PC-9 (cell line): ENCODE results near the gene P2RX5. TPM values are rescaled to one million over a fixed set of nuclear protein-coding genes. Genes with fewer than 3 reads are reported as not detected.

ENCODE experiments used
- BruUV-seq: library from RNA; stranded (reverse); fragments of 400-500 nt; replicated peaks from 2 replicates; lab custom pipeline; 2021; lab: Mats Ljungman, UMichigan
- CTCF ChIA-PET: fragments of 300-600 bp; sonication (Branson Sonifier 250); formaldehyde crosslinking; loops from one replicate; lab custom pipeline; 2022; ENCODE audit warnings: antibody characterized with exemption; lab: Charles Lee
- POLR2A ChIA-PET: fragments of 300-600 bp; sonication (Branson Sonifier 250); formaldehyde crosslinking; loops from one replicate; lab custom pipeline; 2022; ENCODE audit warnings: antibody characterized with exemption; ENCODE audit not compliant: unreplicated experiment; lab: Charles Lee
- DNase-seq, 2 experiments: peaks; one replicate each; pipeline versions ENCODE4 v3.0.0 to v3.0.0-alpha.2; 2015 to 2022; ENCODE audit warnings: mixed read lengths in 1 of 2
- H2AFZ ChIP-seq: fragments of 200-600 bp; sonication (generic); 2 replicates; pipeline ENCODE4 v1.8.1; 2017; ENCODE audit warnings: antibody characterized with exemption
- H3F3A ChIP-seq: fragments of 200-600 bp; sonication (generic); 2 replicates; pipeline ENCODE4 v1.8.1; 2017; ENCODE audit warnings: antibody characterized with exemption, mild to moderate bottlenecking, low read depth; ENCODE audit not compliant: insufficient read depth
- H3K27ac ChIP-seq: fragments of 200-600 bp; sonication (generic); 2 replicates; pipeline ENCODE4 v1.6.1; 2016; ENCODE audit warnings: mixed run types
- H3K27me3 ChIP-seq: fragments of 200-600 bp; sonication (generic); 2 replicates; pipeline ENCODE4 v1.6.1; 2016; ENCODE audit warnings: low read depth, mixed run types; ENCODE audit not compliant: insufficient read depth
- H3K36me3 ChIP-seq: fragments of 200-600 bp; sonication (generic); 2 replicates; pipeline ENCODE4 v1.6.1; 2016; ENCODE audit warnings: low read depth, mixed run types
- H3K4me1 ChIP-seq: fragments of 200-600 bp; sonication (generic); replicated peaks from 2 replicates; pipeline ENCODE4 v1.6.1; 2016; ENCODE audit warnings: mixed run types; ENCODE audit not compliant: insufficient read depth
- H3K4me2 ChIP-seq: fragments of 200-600 bp; sonication (generic); 2 replicates; pipeline ENCODE4 v1.6.1; 2017; ENCODE audit warnings: mixed run types
- H3K4me3 ChIP-seq: fragments of 200-600 bp; sonication (generic); 2 replicates; pipeline ENCODE4 v1.6.1; 2016; ENCODE audit warnings: mixed run types
- H3K79me2 ChIP-seq: fragments of 200-600 bp; sonication (generic); 2 replicates; pipeline ENCODE4 v1.6.1; 2017; ENCODE audit warnings: low read depth, mixed run types
- H3K9me2 ChIP-seq: fragments of 200-600 bp; sonication (generic); 2 replicates; pipeline ENCODE4 v1.8.1; 2017; ENCODE audit warnings: mild to moderate bottlenecking; ENCODE audit not compliant: insufficient read depth
- H3K9me3 ChIP-seq: fragments of 200-600 bp; sonication (generic); 2 replicates; pipeline ENCODE4 v1.8.1; 2016; ENCODE audit warnings: low read depth; ENCODE audit not compliant: insufficient read depth
- H4K20me1 ChIP-seq: fragments of 200-600 bp; sonication (generic); 2 replicates; pipeline ENCODE4 v1.8.1; 2017; ENCODE audit not compliant: insufficient read depth
- EZH2 ChIP-seq: fragments of 200-600 bp; sonication (generic); IDR thresholded peaks from 2 replicates; pipeline ENCODE4 v1.8.0; 2017; ENCODE audit warnings: antibody characterized with exemption, low read depth
- intact Hi-C: fragments of 100-400 bp; cut with micrococcal nuclease; formaldehyde crosslinking; loops from one replicate; pipeline ENCODE4 v1.10.0; 2022; ENCODE audit not compliant: unreplicated experiment
- total RNA-seq: library from RNA; stranded (reverse); gene quantifications from 2 replicates; pipeline ENCODE4 v1.2.3, GENCODE V29; 2021
- TF ChIP-seq, protein P1 (sequence below): fragments of 200-600 bp; sonication (generic); conservative IDR thresholded peaks from 2 replicates; pipeline ENCODE4 v1.6.1; 2017; ENCODE audit warnings: mixed run types, antibody characterized with exemption, mild to moderate bottlenecking, moderate library complexity

P2RX5 gene
- total RNA-seq, 1 experiment from 2014 or later: 18.3 TPM

DNA sequence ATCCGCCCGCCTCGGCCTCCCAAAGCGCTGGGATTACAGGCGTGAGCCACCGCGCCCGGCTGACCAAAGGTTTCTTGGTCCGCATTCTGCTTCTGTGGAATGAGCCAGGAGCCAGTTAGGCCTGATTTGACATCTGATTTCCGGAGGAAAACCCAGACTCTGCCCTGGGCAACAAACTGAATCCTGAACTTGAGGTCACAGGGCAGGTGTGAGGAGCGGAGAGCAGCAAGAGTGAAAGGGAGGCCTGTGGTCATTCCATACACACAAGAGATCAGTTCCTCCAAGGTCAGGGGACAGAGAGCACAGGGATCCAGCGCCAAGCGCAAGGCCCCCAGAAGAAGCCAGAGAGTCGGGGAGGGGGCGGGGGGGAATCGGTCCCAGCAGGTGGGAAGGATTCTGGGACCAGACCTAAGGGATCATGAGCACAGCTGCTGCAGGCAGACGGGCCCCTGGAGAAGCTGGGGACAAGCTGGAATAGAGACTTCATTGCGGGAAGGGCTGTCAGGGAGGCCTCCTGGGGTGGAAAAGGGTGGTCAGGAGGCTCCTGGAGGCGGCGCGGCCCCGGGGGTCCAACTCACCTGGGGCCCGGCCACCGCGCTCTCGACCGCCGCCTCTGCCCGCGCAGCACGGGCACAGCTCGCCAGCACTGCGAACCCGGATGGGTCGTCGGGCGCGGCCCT, 60.3 kb downstream of the P2RX5 start:
- Histone ChIP-seq H3K9me3 (no peaks in the 10 kb centered on the region), H2AFZ (peak overlapping the region; percentile 82), H3K4me1 (peaks cover 15% of the 10 kb centered on the region; the same call in 1 of the 2 replicates), H3K36me3 (no peaks in the 10 kb centered on the region), H4K20me1 (peaks cover 3% of the 10 kb centered on the region; the same call in 1 of the 2 replicates), H3K9me2 (no peaks in the 10 kb centered on the region), H3K4me2 (peak overlapping the region; percentile 76), H3K27ac (peak overlapping the region; percentile 38), H3K4me3 (peak overlapping the region; percentile 67), H3K79me2 (peaks cover 34% of the 10 kb centered on the region), H3K27me3 (no peaks in the 10 kb centered on the region), H3F3A (peaks cover 22% of the 10 kb centered on the region)
- POLR2A ChIA-PET: interaction anchor here (0.5 to 1.6 kb wide), 4 partner anchors 32 to 211 kb away, joined by 5 to 26 read pairs (median 6); partner anchors contain the start of genes EMC6, NCBP3 and TAX1BP3
- no TSS peak for BruUV-seq
- intact Hi-C loops: loop anchor here (1.0 to 5.0 kb wide), 3 partner anchors 33 to 923 kb away; partner anchors contain the start of genes CLUH, EMC6 and TAX1BP3
- CTCF ChIA-PET: interaction anchor here (0.6 kb wide), 1 partner anchor 617 kb away, joined by 4 read pairs; no protein-coding TSS in a partner anchor
- no peak for TF ChIP-seq EZH2
- TF ChIP-seq, protein P1, sequence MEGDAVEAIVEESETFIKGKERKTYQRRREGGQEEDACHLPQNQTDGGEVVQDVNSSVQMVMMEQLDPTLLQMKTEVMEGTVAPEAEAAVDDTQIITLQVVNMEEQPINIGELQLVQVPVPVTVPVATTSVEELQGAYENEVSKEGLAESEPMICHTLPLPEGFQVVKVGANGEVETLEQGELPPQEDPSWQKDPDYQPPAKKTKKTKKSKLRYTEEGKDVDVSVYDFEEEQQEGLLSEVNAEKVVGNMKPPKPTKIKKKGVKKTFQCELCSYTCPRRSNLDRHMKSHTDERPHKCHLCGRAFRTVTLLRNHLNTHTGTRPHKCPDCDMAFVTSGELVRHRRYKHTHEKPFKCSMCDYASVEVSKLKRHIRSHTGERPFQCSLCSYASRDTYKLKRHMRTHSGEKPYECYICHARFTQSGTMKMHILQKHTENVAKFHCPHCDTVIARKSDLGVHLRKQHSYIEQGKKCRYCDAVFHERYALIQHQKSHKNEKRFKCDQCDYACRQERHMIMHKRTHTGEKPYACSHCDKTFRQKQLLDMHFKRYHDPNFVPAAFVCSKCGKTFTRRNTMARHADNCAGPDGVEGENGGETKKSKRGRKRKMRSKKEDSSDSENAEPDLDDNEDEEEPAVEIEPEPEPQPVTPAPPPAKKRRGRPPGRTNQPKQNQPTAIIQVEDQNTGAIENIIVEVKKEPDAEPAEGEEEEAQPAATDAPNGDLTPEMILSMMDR: no peak
- DNase-seq: peak; percentile 64 to 87

- Histone ChIP-seq H3K27me3 (no peaks in the 10 kb centered on the region), H3K27ac (no peak overlapping the region), H3K4me3 (no peak overlapping the region), H3K4me2 (no peak overlapping the region), H3K9me3 (no peaks in the 10 kb centered on the region), H4K20me1 (peaks cover 6% of the 10 kb centered on the region), H2AFZ (no peak overlapping the region), H3K79me2 (peaks cover 29% of the 10 kb centered on the region), H3K36me3 (peaks cover 6% of the 10 kb centered on the region; the same call in 1 of the 2 replicates), H3K4me1 (peaks cover 10% of the 10 kb centered on the region; the same call in 1 of the 2 replicates), H3F3A (peaks cover 15% of the 10 kb centered on the region), H3K9me2 (no peaks in the 10 kb centered on the region)
- intact Hi-C loops: no loop called here
- POLR2A ChIA-PET: interaction anchor here (0.5 kb wide), 1 partner anchor 35 kb away, joined by 3 read pairs; no protein-coding TSS in a partner anchor
- no peak for DNase-seq
- TF ChIP-seq EZH2: no peak
- TF ChIP-seq, protein P1: no peak
- BruUV-seq: no TSS peak
- CTCF ChIA-PET: interaction anchor here (0.6 kb wide), 1 partner anchor 1376 kb away, joined by 5 read pairs; no protein-coding TSS in a partner anchor
These were observed 63.7 kb downstream of the P2RX5 start for GRCh38 chr17:3632287-3632686.

DNA sequence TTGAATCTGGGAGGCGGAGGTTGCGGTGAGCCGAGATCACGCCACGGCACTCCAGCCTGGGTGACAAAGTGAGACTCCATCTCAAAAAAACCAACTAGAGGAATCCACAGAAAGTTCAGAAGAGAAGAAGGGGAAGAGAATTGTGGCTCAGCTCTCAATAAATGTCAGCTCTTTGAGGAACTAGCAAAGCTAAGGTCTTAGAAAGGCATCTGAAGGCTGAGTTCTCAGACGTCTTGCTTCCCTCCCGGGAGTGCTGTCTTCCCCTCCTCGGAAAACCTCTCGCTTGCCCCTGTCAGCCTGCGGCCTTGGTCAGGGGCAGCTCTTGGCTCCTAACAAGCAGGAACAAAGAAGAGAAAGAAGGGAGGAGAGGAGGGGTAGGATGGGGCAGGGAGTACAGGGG, 65.2 kb downstream of the P2RX5 start:
- Histone ChIP-seq H3K36me3 (peaks cover 10% of the 10 kb centered on the region; the same call in 1 of the 2 replicates), H3K79me2 (peaks cover 29% of the 10 kb centered on the region), H3F3A (peaks cover 13% of the 10 kb centered on the region), H3K4me1 (peaks cover 9% of the 10 kb centered on the region; the same call in 1 of the 2 replicates), H4K20me1 (peaks cover 9% of the 10 kb centered on the region), H3K27me3 (no peaks in the 10 kb centered on the region), H3K9me3 (no peaks in the 10 kb centered on the region), H3K9me2 (no peaks in the 10 kb centered on the region), H3K4me3 (no peak overlapping the region), H3K4me2 (no peak overlapping the region), H3K27ac (no peak overlapping the region), H2AFZ (no peak overlapping the region)
- TF ChIP-seq EZH2: no peak
- TF ChIP-seq, protein P1: no peak
- no peak for DNase-seq
- ChIA-PET POLR2A (no interaction called here), CTCF (no interaction called here)
- intact Hi-C loops: no loop called here
- no TSS peak for BruUV-seq
